Activated CD8-positive, alpha-beta T cell treated with anti-CD3 and anti-CD28 coated beads, Interleukin-2, amount 10 ng/mL, durations not matched to agents 7 days and 5 days (primary cell): ENCODE data around the gene TMEM125. TPM values are rescaled to one million over a fixed set of nuclear protein-coding genes. Genes with fewer than 3 reads are reported as not detected.

Experiments used
- ATAC-seq: fragments of 150-1000 bp; cut with Tn5 transposase; one replicate; pipeline ENCODE4 v1.10.0; 2021; ENCODE audit warnings: moderate library complexity
- CTCF ChIA-PET: fragments of 350-600 bp; sonication (Branson Sonifier 250); formaldehyde crosslinking; loops from one replicate; lab custom pipeline; 2021; ENCODE audit warnings: antibody characterized with exemption; lab: Charles Lee
- POLR2A ChIA-PET: fragments of 350-600 bp; sonication (Branson Sonifier 250); formaldehyde crosslinking; loops from one replicate; lab custom pipeline; 2021; ENCODE audit warnings: antibody characterized with exemption; lab: Charles Lee
- DNase-seq: peaks from one replicate; pipeline ENCODE4 v3.0.0-alpha.2; 2020
- H3K27ac Mint-ChIP-seq: one replicate; pipeline ENCODE4 v1.8.0; 2021; ENCODE audit warnings: mild to moderate bottlenecking, mixed read lengths
- H3K27me3 Mint-ChIP-seq: one replicate; pipeline ENCODE4 v1.8.0; 2021; ENCODE audit warnings: low read depth, mixed read lengths
- H3K36me3 Mint-ChIP-seq: one replicate; pipeline ENCODE4 v1.8.0; 2021; ENCODE audit warnings: low read depth, mixed read lengths
- H3K4me1 Mint-ChIP-seq: one replicate; pipeline ENCODE4 v1.8.0; 2021; ENCODE audit warnings: low read depth, mixed read lengths
- H3K4me3 Mint-ChIP-seq: one replicate; pipeline ENCODE4 v1.8.0; 2021; ENCODE audit warnings: mild to moderate bottlenecking, mixed read lengths
- H3K9me3 Mint-ChIP-seq: one replicate; pipeline ENCODE4 v1.8.0; 2022; ENCODE audit warnings: mixed read lengths; ENCODE audit not compliant: insufficient read depth
- total RNA-seq, 2 experiments: library from RNA; stranded (reverse); gene quantifications; one replicate each; pipeline ENCODE4 v1.2.3, GENCODE V29; 2021

The TMEM125 gene
- total RNA-seq, 2 experiments from 2014 or later = not detected

GRCh38 chr1:43250351-43250761 lies 19.4 kb upstream of the TMEM125 start:
- Mint-ChIP-seq H3K36me3 (peaks cover 2% of the 10 kb centered on the region), H3K27me3 (peaks cover 30% of the 10 kb centered on the region), H3K4me3 (no peak overlapping the region), H3K4me1 (no peaks in the 10 kb centered on the region), H3K9me3 (peaks cover 9% of the 10 kb centered on the region), H3K27ac (no peak overlapping the region)
- ATAC-seq = no peak
- ChIA-PET POLR2A (no interaction called here), CTCF (interaction anchor here (0.7 to 1.2 kb wide), 2 partner anchors 104 to 164 kb away, joined by 3 read pairs; no protein-coding TSS in a partner anchor)
- DNase-seq = no peak

- Mint-ChIP-seq H3K4me3 (no peak overlapping the region), H3K36me3 (peaks cover 2% of the 10 kb centered on the region), H3K9me3 (peaks cover 9% of the 10 kb centered on the region), H3K4me1 (no peaks in the 10 kb centered on the region), H3K27me3 (peaks cover 26% of the 10 kb centered on the region), H3K27ac (no peak overlapping the region)
- ChIA-PET CTCF (interaction anchor here (0.7 kb wide), 1 partner anchor 104 kb away, joined by 3 read pairs; no protein-coding TSS in a partner anchor), POLR2A (no interaction called here)
- DNase-seq = peak; percentile 7
- ATAC-seq = no peak
Measured at GRCh38 chr1:43251024-43251423, 18.8 kb upstream of the TMEM125 start.

- H3K9me3 Mint-ChIP-seq = peaks cover 4% of the 10 kb centered on the region
- POLR2A ChIA-PET = no interaction called here
- no peaks in the 10 kb centered on the region for H3K36me3 Mint-ChIP-seq
- no peak for DNase-seq
- no peak overlapping the region for H3K4me3 Mint-ChIP-seq
- H3K27me3 Mint-ChIP-seq = peaks cover 20% of the 10 kb centered on the region
- H3K27ac Mint-ChIP-seq = no peak overlapping the region
- CTCF ChIA-PET = no interaction called here
- no peaks in the 10 kb centered on the region for H3K4me1 Mint-ChIP-seq
- no peak for ATAC-seq
Measured at GRCh38 chr1:43252225-43252624, 17.6 kb upstream of the TMEM125 start.

GRCh38 chr1:43253173-43253572 lies 16.6 kb upstream of the TMEM125 start:
- POLR2A ChIA-PET = no interaction called here
- Mint-ChIP-seq H3K4me3 (no peak overlapping the region), H3K9me3 (no peaks in the 10 kb centered on the region), H3K4me1 (no peaks in the 10 kb centered on the region), H3K27me3 (peaks cover 19% of the 10 kb centered on the region), H3K27ac (no peak overlapping the region), H3K36me3 (no peaks in the 10 kb centered on the region)
- no peak for ATAC-seq
- no peak for DNase-seq
- CTCF ChIA-PET = no interaction called here

- Mint-ChIP-seq H3K4me3 (no peak overlapping the region), H3K9me3 (no peaks in the 10 kb centered on the region), H3K4me1 (no peaks in the 10 kb centered on the region), H3K27me3 (peaks cover 19% of the 10 kb centered on the region), H3K27ac (no peak overlapping the region), H3K36me3 (no peaks in the 10 kb centered on the region)
- DNase-seq = no peak
- POLR2A ChIA-PET = no interaction called here
- CTCF ChIA-PET = no interaction called here
- ATAC-seq = no peak
Measured at GRCh38 chr1:43253876-43254275, 15.9 kb upstream of the TMEM125 start.

GRCh38 chr1:43255438-43256210 lies 14.2 kb upstream of the TMEM125 start:
- Mint-ChIP-seq H3K4me3 (no peak overlapping the region), H3K9me3 (no peaks in the 10 kb centered on the region), H3K27ac (no peak overlapping the region), H3K27me3 (peaks cover 19% of the 10 kb centered on the region), H3K36me3 (no peaks in the 10 kb centered on the region), H3K4me1 (no peaks in the 10 kb centered on the region)
- no peak for DNase-seq
- no peak for ATAC-seq
- POLR2A ChIA-PET = no interaction called here
- CTCF ChIA-PET = no interaction called here

GRCh38 chr1:43256675-43257570 lies 12.9 kb upstream of the TMEM125 start:
- no peaks in the 10 kb centered on the region for H3K4me1 Mint-ChIP-seq
- H3K27me3 Mint-ChIP-seq = peaks cover 12% of the 10 kb centered on the region
- no peak overlapping the region for H3K4me3 Mint-ChIP-seq
- no peak overlapping the region for H3K27ac Mint-ChIP-seq
- POLR2A ChIA-PET = no interaction called here
- DNase-seq = no peak
- no peaks in the 10 kb centered on the region for H3K36me3 Mint-ChIP-seq
- ATAC-seq = no peak
- H3K9me3 Mint-ChIP-seq = peaks cover 1% of the 10 kb centered on the region
- CTCF ChIA-PET = no interaction called here

- ChIA-PET POLR2A (interaction anchor here (0.6 kb wide), 1 partner anchor 447 kb away, joined by 3 read pairs; no protein-coding TSS in a partner anchor), CTCF (interaction anchor here (0.8 kb wide), 1 partner anchor 27 kb away, joined by 3 read pairs; no protein-coding TSS in a partner anchor)
- H3K27me3 Mint-ChIP-seq = peaks cover 5% of the 10 kb centered on the region
- H3K36me3 Mint-ChIP-seq = no peaks in the 10 kb centered on the region
- H3K27ac Mint-ChIP-seq = no peak overlapping the region
- ATAC-seq (no peak), DNase-seq (no peak)
- H3K9me3 Mint-ChIP-seq = peaks cover 10% of the 10 kb centered on the region
- H3K4me1 Mint-ChIP-seq = no peaks in the 10 kb centered on the region
- no peak overlapping the region for H3K4me3 Mint-ChIP-seq
Measured at GRCh38 chr1:43258370-43258769, 11.4 kb upstream of the TMEM125 start.

- no peak overlapping the region for H3K4me3 Mint-ChIP-seq
Measured at GRCh38 chr1:43265431-43265830, 4.4 kb upstream of the TMEM125 start.

GRCh38 chr1:43266881-43267280 lies 2.9 kb upstream of the TMEM125 start:
- ChIA-PET CTCF (no interaction called here), POLR2A (no interaction called here)
- H3K4me1 Mint-ChIP-seq = peaks cover 11% of the 10 kb centered on the region
- peaks cover 3% of the 10 kb centered on the region for H3K36me3 Mint-ChIP-seq
- ATAC-seq (no peak), DNase-seq (no peak)
- H3K4me3 Mint-ChIP-seq = no peak overlapping the region
- H3K27me3 Mint-ChIP-seq = peaks cover 18% of the 10 kb centered on the region
- H3K9me3 Mint-ChIP-seq = peaks cover 16% of the 10 kb centered on the region
- no peak overlapping the region for H3K27ac Mint-ChIP-seq

More at GRCh38 chr1:43265431-43265830, 4.4 kb upstream of the TMEM125 start:
- H3K27ac Mint-ChIP-seq = no peak overlapping the region
- CTCF ChIA-PET = no interaction called here
- ATAC-seq = no peak
- peaks cover 16% of the 10 kb centered on the region for H3K9me3 Mint-ChIP-seq
- POLR2A ChIA-PET = no interaction called here
- peaks cover 16% of the 10 kb centered on the region for H3K27me3 Mint-ChIP-seq
- DNase-seq = no peak
- H3K4me1 Mint-ChIP-seq = peaks cover 4% of the 10 kb centered on the region
- H3K36me3 Mint-ChIP-seq = peaks cover 3% of the 10 kb centered on the region

- ATAC-seq (no peak), DNase-seq (peak; percentile 12)
- POLR2A ChIA-PET = no interaction called here
- no peak overlapping the region for H3K4me3 Mint-ChIP-seq
- CTCF ChIA-PET = no interaction called here
- peaks cover 3% of the 10 kb centered on the region for H3K36me3 Mint-ChIP-seq
- peaks cover 11% of the 10 kb centered on the region for H3K9me3 Mint-ChIP-seq
- H3K4me1 Mint-ChIP-seq = peaks cover 11% of the 10 kb centered on the region
- no peak overlapping the region for H3K27ac Mint-ChIP-seq
- H3K27me3 Mint-ChIP-seq = peaks cover 18% of the 10 kb centered on the region
Measured at GRCh38 chr1:43267291-43267805, 2.4 kb upstream of the TMEM125 start.
